ENCODE measurements around the gene FLRT1. TPM values are rescaled to one million over a fixed set of nuclear protein-coding genes. Genes with fewer than 3 reads are reported as not detected.

The FLRT1 gene
- total RNA-seq, 4 donors from 2014 or later, result 1.1 to 4.7 (median 3.6) TPM

- Histone ChIP-seq H3K4me3 (no peak overlapping the region), H3K36me3 (no peaks in the 10 kb centered on the region), H3K27me3 (no peaks in the 10 kb centered on the region), H3K4me1 (peaks cover 0 to 19% (median 0%) of the 10 kb centered on the region in 3 donors), H3K9me3 (no peaks in the 10 kb centered on the region), H3K27ac (no peak overlapping the region)
- no peak for ATAC-seq
- no CpG with 5 or more reads among the region's 20 CpGs for WGBS, 2 donors (ENCODE audit: low coverage in 1 of 2)
- no peak for TF ChIP-seq CTCF (IDR thresholded peaks at IDR 0.05)
These were observed 36.1 kb downstream of the FLRT1 start for GRCh38 chr11:64071849-64072248.

GRCh38 chr11:64072403-64072802 lies 36.7 kb downstream of the FLRT1 start:
- Histone ChIP-seq H3K4me3 (no peak overlapping the region), H3K27me3 (no peaks in the 10 kb centered on the region), H3K4me1 (peaks cover 0 to 19% (median 0%) of the 10 kb centered on the region in 3 donors), H3K27ac (no peak overlapping the region), H3K36me3 (no peaks in the 10 kb centered on the region), H3K9me3 (no peaks in the 10 kb centered on the region)
- WGBS, 2 donors (ENCODE audit: low coverage in 1 of 2), result 75 to 92% methylated on average over 6 to 8 of the region's 8 CpGs
- ATAC-seq, result no peak
- TF ChIP-seq EP300 (IDR thresholded peaks at IDR 0.05) (no peak), POLR2AphosphoS5 (IDR thresholded peaks at IDR 0.05) (no peak), CTCF (IDR thresholded peaks at IDR 0.05) (no peak), POLR2A (IDR thresholded peaks at IDR 0.05) (no peak)

- Histone ChIP-seq H3K9me3 (no peaks in the 10 kb centered on the region), H3K4me3 (no peak overlapping the region), H3K27ac (no peak overlapping the region), H3K36me3 (no peaks in the 10 kb centered on the region), H3K27me3 (no peaks in the 10 kb centered on the region), H3K4me1 (peaks cover 0 to 19% (median 0%) of the 10 kb centered on the region in 3 donors)
- 100% methylated on average over 2 of the region's 9 CpGs; no CpG with 5 or more reads in 1 of the 2 donors for WGBS, 2 donors (ENCODE audit: low coverage in 1 of 2)
- ATAC-seq, result no peak
- TF ChIP-seq POLR2AphosphoS5 (IDR thresholded peaks at IDR 0.05) (no peak), CTCF (IDR thresholded peaks at IDR 0.05) (no peak), EP300 (IDR thresholded peaks at IDR 0.05) (no peak), POLR2A (IDR thresholded peaks at IDR 0.05) (no peak)
These were observed 37.1 kb downstream of the FLRT1 start for GRCh38 chr11:64072871-64073270.

- no peaks in the 10 kb centered on the region for H3K36me3 ChIP-seq
- H3K4me3 ChIP-seq, result no peak overlapping the region
- H3K4me1 ChIP-seq, result peaks cover 0 to 25% (median 0%) of the 10 kb centered on the region in 3 donors
- 83% methylated on average over 7 of the region's 13 CpGs; no CpG with 5 or more reads in 1 of the 2 donors for WGBS, 2 donors (ENCODE audit: low coverage in 1 of 2)
- TF ChIP-seq EP300 (IDR thresholded peaks at IDR 0.05) (no peak), POLR2A (IDR thresholded peaks at IDR 0.05) (no peak), CTCF (IDR thresholded peaks at IDR 0.05) (no peak), POLR2AphosphoS5 (IDR thresholded peaks at IDR 0.05) (no peak)
- no peaks in the 10 kb centered on the region for H3K27me3 ChIP-seq
- no peak for ATAC-seq
- H3K9me3 ChIP-seq, result no peaks in the 10 kb centered on the region
- H3K27ac ChIP-seq, result no peak overlapping the region
These were observed 37.8 kb downstream of the FLRT1 start for GRCh38 chr11:64073542-64073941.

GRCh38 chr11:64074239-64074638 lies 38.5 kb downstream of the FLRT1 start:
- Histone ChIP-seq H3K9me3 (no peaks in the 10 kb centered on the region), H3K27me3 (no peaks in the 10 kb centered on the region), H3K4me3 (no peak overlapping the region), H3K27ac (no peak overlapping the region), H3K4me1 (peaks cover 0 to 28% (median 0%) of the 10 kb centered on the region in 3 donors), H3K36me3 (no peaks in the 10 kb centered on the region)
- WGBS, 2 donors (ENCODE audit: low coverage in 1 of 2), result 58 to 96% methylated on average over 3 of the region's 10 CpGs
- no peak for ATAC-seq
- TF ChIP-seq POLR2A (IDR thresholded peaks at IDR 0.05), result no peak
- TF ChIP-seq POLR2AphosphoS5 (IDR thresholded peaks at IDR 0.05), result no peak
- TF ChIP-seq CTCF (IDR thresholded peaks at IDR 0.05), result no peak
- no peak for TF ChIP-seq EP300 (IDR thresholded peaks at IDR 0.05)

All from gastroesophageal sphincter (tissue), 4 donors.